ENCODE measurements around the gene RHBG.

The RHBG gene

DNA sequence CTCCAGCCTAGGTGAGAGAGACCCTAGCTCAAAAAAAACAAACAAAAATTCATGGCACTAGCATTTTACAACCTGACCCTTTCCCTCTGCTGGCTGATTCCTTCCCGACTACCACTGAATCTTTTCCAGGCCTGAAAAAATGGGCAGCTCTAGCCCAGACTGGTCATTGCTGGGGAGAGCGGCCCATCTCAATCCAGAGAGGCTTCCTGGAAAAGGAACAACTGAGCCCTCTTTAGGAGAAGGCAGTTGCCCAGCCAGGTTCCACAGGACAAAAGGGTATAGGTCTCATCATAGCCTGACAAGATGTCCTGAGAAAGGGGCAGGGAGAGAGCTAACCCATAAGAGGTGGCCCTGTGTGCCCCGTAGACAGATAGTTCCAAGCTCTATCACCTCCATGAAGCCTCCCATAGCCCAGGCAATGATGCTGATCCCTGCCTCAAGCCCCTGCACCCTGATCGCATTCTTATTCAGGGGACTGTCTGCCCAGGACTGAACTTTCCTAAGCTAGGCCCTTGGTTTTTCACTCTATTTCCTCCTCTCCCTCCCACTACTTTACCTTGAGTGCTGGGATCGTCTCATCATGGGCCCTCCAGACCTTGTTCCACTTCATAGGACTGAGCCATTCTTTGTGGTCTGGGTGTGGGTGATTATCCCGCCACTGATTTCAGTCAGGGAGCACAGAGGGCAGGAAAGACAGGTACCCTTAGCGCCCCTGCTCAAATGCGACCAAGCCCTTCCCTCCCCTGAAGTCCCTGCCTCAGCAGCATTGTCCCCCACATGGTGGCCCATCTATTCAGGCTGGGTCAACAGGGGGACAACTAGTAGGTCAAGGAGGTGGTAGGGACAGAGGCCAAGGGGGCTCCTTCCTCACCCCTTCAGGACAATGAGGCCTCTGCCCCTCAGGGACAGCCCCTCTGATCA, 18.2 kb downstream of the RHBG start:
- no peak for DNase-seq
- H2BK15ac ChIP-seq (ENCODE audit: low read depth, poor library complexity, severe bottlenecking) = no peak overlapping the region
- no peak overlapping the region for H3K27ac ChIP-seq (ENCODE audit: low read length, poor library complexity, severe bottlenecking)
- H3K18ac ChIP-seq (ENCODE audit: low read depth in 1 of 2, low read length in 2 of 2) = no peak overlapping the region
- WGBS = 87% methylated on average over 7 of the region's 8 CpGs
- no peak overlapping the region for H3K4ac ChIP-seq (ENCODE audit: low read depth in 1 of 2, low read length in 2 of 2)
- H4K8ac ChIP-seq (ENCODE audit: low read length) = no peak overlapping the region
- H2BK12ac ChIP-seq (ENCODE audit: low read length in 2 of 2) = no peak overlapping the region
- H3K4me1 ChIP-seq (ENCODE audit: control insufficient read depth, insufficient read depth, low read depth, low read length) = peaks cover 7% of the 10 kb centered on the region
- H2BK5ac ChIP-seq (ENCODE audit: low read depth, low read length, poor library complexity, severe bottlenecking) = no peak overlapping the region
- no peak overlapping the region for H4K91ac ChIP-seq (ENCODE audit: low read length)
- H3K9ac ChIP-seq (ENCODE audit: low read length) = no peak overlapping the region
- H3K36me3 ChIP-seq (ENCODE audit: control insufficient read depth in 1 of 2, insufficient read depth in 2 of 2, low read depth in 1 of 2, low read length in 2 of 2) = no peaks in the 10 kb centered on the region
- H3K79me1 ChIP-seq (replicated peaks; ENCODE audit: low read length, poor library complexity, severe bottlenecking) = no peaks in the 10 kb centered on the region
- H2AK5ac ChIP-seq (ENCODE audit: low read length, severe bottlenecking) = no peak overlapping the region
- no peak overlapping the region for H2AFZ ChIP-seq (ENCODE audit: low read depth, low read length)
- no peak overlapping the region for H3K4me2 ChIP-seq (ENCODE audit: low read length, poor library complexity, severe bottlenecking)
- peaks cover 63 to 64% of the 10 kb centered on the region in 2 experiments for H3K27me3 ChIP-seq (ENCODE audit: control insufficient read depth in 1 of 2, insufficient read depth in 1 of 2, low read length in 2 of 2)
- no peak overlapping the region for H3K14ac ChIP-seq (ENCODE audit: low read length in 2 of 2)
- H3K4me3 ChIP-seq (ENCODE audit: insufficient read depth in 1 of 2, low read depth in 1 of 2, low read length in 2 of 2) = no peak overlapping the region
- no peak overlapping the region for H3K23ac ChIP-seq (ENCODE audit: low read length in 2 of 2)
- no peak overlapping the region for H2BK120ac ChIP-seq (ENCODE audit: low read depth, low read length)
- no peaks in the 10 kb centered on the region for H3K9me3 ChIP-seq (ENCODE audit: control insufficient read depth, low read length)

DNA sequence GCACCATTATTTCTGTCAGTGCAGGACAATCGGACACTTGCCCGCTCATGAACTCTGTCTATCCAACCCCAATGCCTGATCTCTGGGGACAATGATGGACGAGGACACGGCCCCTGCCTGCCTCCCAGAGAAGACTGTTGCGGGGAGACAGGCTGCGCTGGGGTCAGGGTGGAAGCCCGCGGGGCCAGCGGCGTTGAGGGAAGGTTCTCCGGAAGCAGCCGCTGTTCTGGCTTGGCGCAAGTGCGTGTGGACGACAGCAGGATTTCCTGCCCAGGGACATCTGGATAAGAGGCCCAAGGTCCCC, 18.8 kb downstream of the RHBG start:
- no peak overlapping the region for H2BK12ac ChIP-seq (ENCODE audit: low read length in 2 of 2)
- peak overlapping the region in 1 of 2 experiments; percentile 10 for H3K23ac ChIP-seq (ENCODE audit: low read length in 2 of 2)
- no peak overlapping the region for H3K4me3 ChIP-seq (ENCODE audit: insufficient read depth in 1 of 2, low read depth in 1 of 2, low read length in 2 of 2)
- H3K27ac ChIP-seq (ENCODE audit: low read length, poor library complexity, severe bottlenecking) = no peak overlapping the region
- H3K36me3 ChIP-seq (ENCODE audit: control insufficient read depth in 1 of 2, insufficient read depth in 2 of 2, low read depth in 1 of 2, low read length in 2 of 2) = no peaks in the 10 kb centered on the region
- no peak overlapping the region for H2BK120ac ChIP-seq (ENCODE audit: low read depth, low read length)
- no peak overlapping the region for H3K14ac ChIP-seq (ENCODE audit: low read length in 2 of 2)
- H3K4ac ChIP-seq (ENCODE audit: low read depth in 1 of 2, low read length in 2 of 2) = no peak overlapping the region
- H3K9me3 ChIP-seq (ENCODE audit: control insufficient read depth, low read length) = no peaks in the 10 kb centered on the region
- H2AFZ ChIP-seq (ENCODE audit: low read depth, low read length) = no peak overlapping the region
- H4K91ac ChIP-seq (ENCODE audit: low read length) = no peak overlapping the region
- H3K27me3 ChIP-seq (ENCODE audit: control insufficient read depth in 1 of 2, insufficient read depth in 1 of 2, low read length in 2 of 2) = peaks cover 67 to 70% of the 10 kb centered on the region in 2 experiments
- H2BK15ac ChIP-seq (ENCODE audit: low read depth, poor library complexity, severe bottlenecking) = no peak overlapping the region
- no peak overlapping the region for H2AK5ac ChIP-seq (ENCODE audit: low read length, severe bottlenecking)
- H2BK5ac ChIP-seq (ENCODE audit: low read depth, low read length, poor library complexity, severe bottlenecking) = no peak overlapping the region
- 45% methylated on average over 15 of the region's 15 CpGs for WGBS
- H3K4me2 ChIP-seq (ENCODE audit: low read length, poor library complexity, severe bottlenecking) = no peak overlapping the region
- DNase-seq = no peak
- H3K4me1 ChIP-seq (ENCODE audit: control insufficient read depth, insufficient read depth, low read depth, low read length) = peaks cover 7% of the 10 kb centered on the region
- H3K79me1 ChIP-seq (replicated peaks; ENCODE audit: low read length, poor library complexity, severe bottlenecking) = no peaks in the 10 kb centered on the region
- H4K8ac ChIP-seq (ENCODE audit: low read length) = no peak overlapping the region
- H3K9ac ChIP-seq (ENCODE audit: low read length) = no peak overlapping the region
- no peak overlapping the region for H3K18ac ChIP-seq (ENCODE audit: low read depth in 1 of 2, low read length in 2 of 2)

DNA sequence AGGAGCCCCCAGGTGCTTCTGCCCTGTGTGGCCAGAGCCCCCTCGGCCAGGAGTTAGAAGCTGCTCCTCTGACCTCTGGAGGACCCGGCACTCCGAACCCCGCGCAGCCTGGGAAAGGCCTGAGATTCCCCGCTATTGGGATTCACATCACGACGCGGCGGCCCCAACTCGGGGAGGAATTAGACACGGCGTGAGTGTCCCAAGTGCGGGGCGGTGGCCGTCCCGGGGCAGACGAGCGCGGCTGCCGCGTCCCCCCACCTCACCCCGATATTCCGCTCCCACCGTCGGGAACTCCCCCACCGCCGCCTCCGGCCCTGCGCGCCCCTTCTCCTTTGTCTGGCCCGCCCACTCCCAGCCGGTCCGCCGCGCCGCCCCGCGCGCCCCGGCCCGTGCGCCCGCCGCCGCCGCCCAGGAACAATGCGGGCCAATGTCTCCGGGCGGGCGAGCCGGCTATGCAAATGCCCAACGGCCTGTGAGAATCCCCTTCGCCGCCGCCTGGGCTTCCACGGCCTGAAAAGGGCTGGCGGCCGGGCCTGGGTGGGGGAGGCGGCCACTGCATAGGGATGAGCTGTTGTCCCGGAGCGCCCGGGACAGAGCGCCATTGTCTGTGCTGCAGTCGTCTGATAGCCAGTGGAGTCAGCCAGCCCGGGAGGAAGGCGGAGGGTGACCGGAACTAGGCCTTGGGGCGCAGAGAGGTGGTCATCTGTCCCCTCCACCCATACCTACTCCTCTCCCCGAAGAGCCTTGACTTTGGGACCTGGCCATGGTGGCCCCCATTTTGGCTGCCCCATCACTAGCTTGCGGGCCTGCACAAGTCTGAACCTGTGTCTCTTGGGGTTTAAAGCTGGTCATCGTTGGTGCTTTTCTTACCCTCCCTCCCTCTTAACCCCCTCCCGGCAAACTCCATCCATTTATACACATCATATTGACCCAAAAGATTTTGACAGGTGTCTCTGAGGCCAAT, 19.4 kb downstream of the RHBG start:
- no peak for DNase-seq
- Histone ChIP-seq H3K4ac (ENCODE audit: low read depth in 1 of 2, low read length in 2 of 2) (no peak overlapping the region), H4K8ac (ENCODE audit: low read length) (no peak overlapping the region), H3K14ac (ENCODE audit: low read length in 2 of 2) (no peak overlapping the region), H3K9me3 (ENCODE audit: control insufficient read depth, low read length) (no peaks in the 10 kb centered on the region), H3K79me1 (replicated peaks; ENCODE audit: low read length, poor library complexity, severe bottlenecking) (no peaks in the 10 kb centered on the region), H3K4me2 (ENCODE audit: low read length, poor library complexity, severe bottlenecking) (no peak overlapping the region), H2BK15ac (ENCODE audit: low read depth, poor library complexity, severe bottlenecking) (no peak overlapping the region), H3K4me3 (ENCODE audit: insufficient read depth in 1 of 2, low read depth in 1 of 2, low read length in 2 of 2) (no peak overlapping the region), H3K18ac (ENCODE audit: low read depth in 1 of 2, low read length in 2 of 2) (no peak overlapping the region), H3K4me1 (ENCODE audit: control insufficient read depth, insufficient read depth, low read depth, low read length) (peaks cover 7% of the 10 kb centered on the region), H2BK120ac (ENCODE audit: low read depth, low read length) (no peak overlapping the region), H3K23ac (ENCODE audit: low read length in 2 of 2) (peak overlapping the region in 1 of 2 experiments; percentile 78), H3K27me3 (ENCODE audit: control insufficient read depth in 1 of 2, insufficient read depth in 1 of 2, low read length in 2 of 2) (peaks cover 67 to 73% of the 10 kb centered on the region in 2 experiments), H3K9ac (ENCODE audit: low read length) (no peak overlapping the region), H2BK12ac (ENCODE audit: low read length in 2 of 2) (no peak overlapping the region), H2AFZ (ENCODE audit: low read depth, low read length) (no peak overlapping the region), H4K91ac (ENCODE audit: low read length) (no peak overlapping the region), H2BK5ac (ENCODE audit: low read depth, low read length, poor library complexity, severe bottlenecking) (no peak overlapping the region), H2AK5ac (ENCODE audit: low read length, severe bottlenecking) (no peak overlapping the region), H3K36me3 (ENCODE audit: control insufficient read depth in 1 of 2, insufficient read depth in 2 of 2, low read depth in 1 of 2, low read length in 2 of 2) (no peaks in the 10 kb centered on the region), H3K27ac (ENCODE audit: low read length, poor library complexity, severe bottlenecking) (no peak overlapping the region)
- 16% methylated on average over 65 of the region's 73 CpGs for WGBS

DNA sequence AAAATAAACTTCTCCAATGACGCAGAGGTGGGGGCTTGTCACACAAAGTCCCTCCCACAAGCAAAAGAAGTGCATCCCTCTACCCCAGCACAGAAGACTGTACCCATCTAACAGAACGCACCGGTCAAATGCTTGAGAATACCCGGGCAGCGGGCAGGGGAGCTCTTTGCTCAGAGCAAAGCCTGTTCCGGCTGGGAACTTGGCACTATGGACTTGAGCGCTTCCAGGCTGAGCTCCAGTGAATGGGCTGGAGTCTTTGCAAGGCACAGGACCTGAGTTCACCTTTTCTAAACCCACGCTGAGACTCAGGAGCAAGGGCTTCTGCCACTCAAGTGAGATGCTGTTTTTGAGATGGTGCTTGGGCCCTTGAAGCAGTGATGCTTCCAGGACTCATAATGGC, 20.3 kb downstream of the RHBG start:
- Histone ChIP-seq H2BK120ac (ENCODE audit: low read depth, low read length) (no peak overlapping the region), H3K4me2 (ENCODE audit: low read length, poor library complexity, severe bottlenecking) (no peak overlapping the region), H3K9ac (ENCODE audit: low read length) (no peak overlapping the region), H2BK15ac (ENCODE audit: low read depth, poor library complexity, severe bottlenecking) (no peak overlapping the region), H3K36me3 (ENCODE audit: control insufficient read depth in 1 of 2, insufficient read depth in 2 of 2, low read depth in 1 of 2, low read length in 2 of 2) (no peaks in the 10 kb centered on the region), H4K91ac (ENCODE audit: low read length) (no peak overlapping the region), H3K4me1 (ENCODE audit: control insufficient read depth, insufficient read depth, low read depth, low read length) (peaks cover 7% of the 10 kb centered on the region), H4K8ac (ENCODE audit: low read length) (no peak overlapping the region), H3K4me3 (ENCODE audit: insufficient read depth in 1 of 2, low read depth in 1 of 2, low read length in 2 of 2) (no peak overlapping the region), H3K14ac (ENCODE audit: low read length in 2 of 2) (no peak overlapping the region), H3K4ac (ENCODE audit: low read depth in 1 of 2, low read length in 2 of 2) (no peak overlapping the region), H3K27ac (ENCODE audit: low read length, poor library complexity, severe bottlenecking) (no peak overlapping the region), H3K18ac (ENCODE audit: low read depth in 1 of 2, low read length in 2 of 2) (no peak overlapping the region), H2AFZ (ENCODE audit: low read depth, low read length) (no peak overlapping the region), H3K27me3 (ENCODE audit: control insufficient read depth in 1 of 2, insufficient read depth in 1 of 2, low read length in 2 of 2) (peaks cover 67 to 73% of the 10 kb centered on the region in 2 experiments), H2BK12ac (ENCODE audit: low read length in 2 of 2) (no peak overlapping the region), H3K79me1 (replicated peaks; ENCODE audit: low read length, poor library complexity, severe bottlenecking) (no peaks in the 10 kb centered on the region), H2BK5ac (ENCODE audit: low read depth, low read length, poor library complexity, severe bottlenecking) (no peak overlapping the region), H2AK5ac (ENCODE audit: low read length, severe bottlenecking) (no peak overlapping the region), H3K23ac (ENCODE audit: low read length in 2 of 2) (no peak overlapping the region), H3K9me3 (ENCODE audit: control insufficient read depth, low read length) (no peaks in the 10 kb centered on the region)
- DNase-seq = no peak
- WGBS = 94% methylated on average over 8 of the region's 8 CpGs
